ENCODE results near the gene TXLNG.

DNA sequence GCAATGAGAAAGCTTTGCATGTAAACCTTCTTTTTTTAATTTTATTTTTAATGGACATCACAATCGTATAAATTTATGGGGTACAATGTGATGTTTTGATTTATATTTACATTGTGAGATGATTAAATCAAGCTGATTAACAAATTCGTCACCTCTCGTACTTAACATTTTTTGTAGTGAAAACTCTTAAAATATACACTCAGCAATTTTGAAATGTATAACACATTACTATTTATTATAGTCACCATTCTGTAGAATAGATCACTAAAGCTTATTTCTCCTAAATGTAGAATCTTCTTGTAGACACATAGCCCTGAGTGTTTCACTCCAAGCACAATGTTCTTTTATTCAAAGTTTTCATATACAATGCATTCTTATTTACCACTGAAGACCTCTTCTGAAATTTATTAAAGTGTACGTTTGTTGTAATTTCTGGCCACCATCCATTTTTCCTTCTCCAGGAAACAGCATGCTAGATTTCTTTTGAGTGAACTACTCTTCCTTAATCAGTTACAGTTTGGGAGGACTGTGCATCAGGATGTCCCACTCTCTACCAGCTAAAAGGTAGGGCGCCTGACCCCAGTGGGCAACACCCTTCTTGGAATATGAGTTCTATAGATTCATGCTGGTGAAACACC is 88.3 kb downstream of the TXLNG start:
- no peak for TF ChIP-seq ZSCAN30 (tag by site-specific recombination; IDR thresholded peaks at IDR 0.05)
- TF ChIP-seq RBAK (tag by site-specific recombination; IDR thresholded peaks at IDR 0.05) = no peak
- TF ChIP-seq ZNF311 (tag by site-specific recombination; IDR thresholded peaks at IDR 0.05; ENCODE audit: borderline replicate concordance) = no peak
- TF ChIP-seq, protein P1, sequence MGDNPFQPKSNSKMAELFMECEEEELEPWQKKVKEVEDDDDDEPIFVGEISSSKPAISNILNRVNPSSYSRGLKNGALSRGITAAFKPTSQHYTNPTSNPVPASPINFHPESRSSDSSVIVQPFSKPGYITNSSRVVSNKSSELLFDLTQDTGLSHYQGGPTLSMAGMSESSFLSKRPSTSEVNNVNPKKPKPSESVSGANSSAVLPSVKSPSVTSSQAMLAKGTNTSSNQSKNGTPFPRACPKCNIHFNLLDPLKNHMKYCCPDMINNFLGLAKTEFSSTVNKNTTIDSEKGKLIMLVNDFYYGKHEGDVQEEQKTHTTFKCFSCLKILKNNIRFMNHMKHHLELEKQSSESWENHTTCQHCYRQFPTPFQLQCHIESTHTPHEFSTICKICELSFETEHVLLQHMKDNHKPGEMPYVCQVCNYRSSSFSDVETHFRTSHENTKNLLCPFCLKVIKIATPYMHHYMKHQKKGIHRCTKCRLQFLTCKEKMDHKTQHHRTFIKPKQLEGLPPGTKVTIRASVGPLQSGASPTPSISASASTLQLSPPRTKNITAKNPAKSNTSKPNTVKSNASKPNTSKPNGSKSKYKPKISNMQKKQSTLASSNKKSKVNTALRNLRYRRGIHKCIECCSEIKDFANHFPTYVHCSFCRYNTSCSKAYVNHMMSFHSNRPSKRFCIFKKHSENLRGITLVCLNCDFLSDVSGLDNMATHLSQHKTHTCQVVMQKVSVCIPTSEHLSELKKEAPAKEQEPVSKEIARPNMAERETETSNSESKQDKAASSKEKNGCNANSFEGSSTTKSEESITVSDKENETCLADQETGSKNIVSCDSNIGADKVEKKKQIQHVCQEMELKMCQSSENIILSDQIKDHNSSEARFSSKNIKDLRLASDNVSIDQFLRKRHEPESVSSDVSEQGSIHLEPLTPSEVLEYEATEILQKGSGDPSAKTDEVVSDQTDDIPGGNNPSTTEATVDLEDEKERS (tag by site-specific recombination; IDR thresholded peaks at IDR 0.05) = no peak
- TF ChIP-seq, protein P2, sequence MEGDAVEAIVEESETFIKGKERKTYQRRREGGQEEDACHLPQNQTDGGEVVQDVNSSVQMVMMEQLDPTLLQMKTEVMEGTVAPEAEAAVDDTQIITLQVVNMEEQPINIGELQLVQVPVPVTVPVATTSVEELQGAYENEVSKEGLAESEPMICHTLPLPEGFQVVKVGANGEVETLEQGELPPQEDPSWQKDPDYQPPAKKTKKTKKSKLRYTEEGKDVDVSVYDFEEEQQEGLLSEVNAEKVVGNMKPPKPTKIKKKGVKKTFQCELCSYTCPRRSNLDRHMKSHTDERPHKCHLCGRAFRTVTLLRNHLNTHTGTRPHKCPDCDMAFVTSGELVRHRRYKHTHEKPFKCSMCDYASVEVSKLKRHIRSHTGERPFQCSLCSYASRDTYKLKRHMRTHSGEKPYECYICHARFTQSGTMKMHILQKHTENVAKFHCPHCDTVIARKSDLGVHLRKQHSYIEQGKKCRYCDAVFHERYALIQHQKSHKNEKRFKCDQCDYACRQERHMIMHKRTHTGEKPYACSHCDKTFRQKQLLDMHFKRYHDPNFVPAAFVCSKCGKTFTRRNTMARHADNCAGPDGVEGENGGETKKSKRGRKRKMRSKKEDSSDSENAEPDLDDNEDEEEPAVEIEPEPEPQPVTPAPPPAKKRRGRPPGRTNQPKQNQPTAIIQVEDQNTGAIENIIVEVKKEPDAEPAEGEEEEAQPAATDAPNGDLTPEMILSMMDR (tag by site-specific recombination; IDR thresholded peaks at IDR 0.05) = no peak
- TF ChIP-seq ZFP3 (tag by site-specific recombination; IDR thresholded peaks at IDR 0.05; ENCODE audit: low read depth) = no peak
- no peak for TF ChIP-seq OSR2 (tag by site-specific recombination; IDR thresholded peaks at IDR 0.05)
